GM21825 (cell line): Measurements from ENCODE around the gene RBL1.
"Not testable (repeated sequence)": the region's sequence is repeated elsewhere in the genome, so short reads cannot be mapped to it uniquely, and the experiment has no call there.

ENCODE experiments used
- ATAC-seq: cut with Tn5 transposase; IDR thresholded peaks from one replicate; pipeline ENCODE4 v1.9.1; 2021; ENCODE audit warnings: mild to moderate bottlenecking, moderate library complexity; ENCODE audit not compliant: unreplicated experiment

Gene RBL1

GRCh38 chr20:37075932-37076685 is 19.7 kb downstream of the RBL1 start:
- no peak for ATAC-seq

DNA sequence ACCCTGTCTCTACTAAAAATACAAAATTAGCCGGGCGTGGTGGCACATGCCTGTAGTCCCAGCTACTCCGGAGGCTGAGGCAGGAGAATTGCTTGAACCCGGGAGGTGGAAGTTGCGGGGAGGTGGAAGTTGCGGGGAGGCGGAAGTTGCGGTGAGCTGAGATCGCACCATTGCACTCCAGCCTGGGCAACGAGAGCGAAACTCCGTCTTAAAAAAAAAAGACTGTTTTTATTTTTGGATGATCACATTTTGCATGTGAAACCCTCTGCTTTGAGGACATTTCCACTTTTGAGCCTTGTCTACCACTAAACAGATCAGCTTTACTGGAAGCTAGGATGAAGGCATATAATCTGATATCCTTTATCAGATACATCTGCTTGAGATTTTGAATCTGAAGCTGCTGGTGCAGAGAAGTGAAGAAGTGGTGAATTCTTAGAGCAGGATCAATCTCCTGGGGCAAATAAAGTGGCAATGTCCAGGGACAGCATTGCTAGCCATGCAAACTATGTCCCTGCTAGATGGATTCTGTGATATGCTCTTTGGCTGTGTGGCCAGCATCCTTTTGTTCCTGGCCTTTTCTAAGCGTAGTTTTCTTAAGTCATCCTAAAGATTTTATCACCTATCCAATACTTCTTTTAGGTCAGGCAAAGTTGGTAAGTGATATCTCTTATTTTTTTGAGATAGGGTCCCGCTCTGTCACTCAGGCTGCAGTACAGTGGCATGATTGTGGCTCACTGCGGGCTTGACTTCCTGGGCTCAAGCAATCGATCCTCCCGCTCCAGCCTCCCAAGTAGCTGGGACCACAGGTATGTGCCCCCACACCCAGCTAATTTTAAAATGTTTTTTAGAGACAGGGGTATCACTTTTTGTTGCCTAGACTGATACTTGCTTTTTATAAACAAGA is 23.3 kb downstream of the RBL1 start:
- ATAC-seq, result no peak

DNA sequence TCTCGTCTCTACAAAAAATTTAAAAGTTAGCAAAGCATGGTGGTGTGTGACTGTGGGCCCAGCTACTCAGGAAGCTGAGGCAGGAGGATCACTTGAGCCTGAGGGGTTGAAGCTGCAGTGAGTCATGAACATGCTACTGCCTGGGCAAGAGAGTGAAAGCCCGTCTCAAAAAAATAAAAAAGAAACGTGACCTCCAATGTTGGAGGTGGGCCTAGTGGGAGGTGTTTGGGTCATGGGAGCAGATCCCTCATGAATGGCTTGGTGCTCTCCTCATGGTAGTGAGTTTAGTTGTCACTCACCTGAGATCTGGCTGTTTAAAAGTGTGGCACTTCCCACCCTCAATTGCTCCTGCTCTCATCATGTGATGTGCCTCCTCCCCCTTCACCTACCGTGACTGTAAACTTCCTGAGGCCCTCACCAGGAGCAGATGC is 24.3 kb downstream of the RBL1 start:
- no peak for ATAC-seq

- not testable (repeated sequence) for ATAC-seq
These were observed 26.2 kb downstream of the RBL1 start for GRCh38 chr20:37069563-37069962.

GRCh38 chr20:37066168-37066567 is 29.6 kb downstream of the RBL1 start:
- ATAC-seq, result no peak

DNA sequence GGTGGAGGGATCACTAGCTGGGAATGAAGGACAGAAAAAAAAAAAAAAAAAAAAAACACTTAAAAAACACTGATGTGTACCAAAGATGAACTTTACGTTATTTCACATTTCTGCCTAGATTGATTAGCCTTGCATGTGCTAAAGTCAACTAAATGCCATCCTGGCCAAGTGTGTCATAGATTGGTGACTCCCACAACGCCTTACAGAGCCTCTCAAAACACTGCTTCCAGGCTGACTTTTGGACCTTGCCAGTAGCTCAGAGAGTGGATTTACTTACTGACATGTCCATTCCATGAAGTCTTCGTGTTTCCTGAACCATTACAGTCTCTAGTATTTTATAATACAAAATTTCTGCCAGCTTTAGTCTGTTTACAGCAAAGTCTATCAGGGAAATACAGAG is 40.5 kb downstream of the RBL1 start:
- no peak for ATAC-seq

DNA sequence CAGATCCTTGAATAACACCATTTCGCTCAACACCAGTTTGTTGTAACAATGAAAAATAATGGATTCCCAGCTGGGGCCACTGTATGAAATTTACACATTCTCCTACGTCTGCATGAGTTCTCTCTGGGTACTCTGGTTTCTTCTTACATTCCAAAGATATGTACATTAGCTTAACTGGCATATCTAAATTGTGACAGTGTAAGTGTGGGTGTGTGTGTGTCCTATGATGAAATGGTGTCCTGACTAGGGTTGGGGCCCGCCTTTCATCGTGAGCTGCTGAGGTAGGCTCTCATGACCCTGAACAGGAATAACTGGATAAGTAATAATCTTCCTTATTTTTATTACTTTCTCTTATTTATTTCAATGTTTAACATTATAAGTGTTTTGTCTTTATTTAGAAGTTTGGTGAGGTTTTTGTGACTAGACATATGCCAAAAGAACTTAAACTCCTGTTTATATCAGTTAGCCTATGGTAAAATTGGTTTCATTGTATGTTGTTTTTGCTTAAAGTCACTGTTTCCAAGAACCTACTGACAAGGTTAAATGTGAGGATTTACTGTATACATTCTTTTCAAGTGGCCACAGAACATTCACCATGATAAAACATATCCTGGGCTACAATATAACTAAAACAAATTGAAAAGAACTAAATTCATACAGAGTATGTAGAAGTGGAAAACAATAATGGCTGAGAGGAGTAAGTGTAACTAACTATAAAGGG is 42.4 kb downstream of the RBL1 start:
- ATAC-seq, result no peak

DNA sequence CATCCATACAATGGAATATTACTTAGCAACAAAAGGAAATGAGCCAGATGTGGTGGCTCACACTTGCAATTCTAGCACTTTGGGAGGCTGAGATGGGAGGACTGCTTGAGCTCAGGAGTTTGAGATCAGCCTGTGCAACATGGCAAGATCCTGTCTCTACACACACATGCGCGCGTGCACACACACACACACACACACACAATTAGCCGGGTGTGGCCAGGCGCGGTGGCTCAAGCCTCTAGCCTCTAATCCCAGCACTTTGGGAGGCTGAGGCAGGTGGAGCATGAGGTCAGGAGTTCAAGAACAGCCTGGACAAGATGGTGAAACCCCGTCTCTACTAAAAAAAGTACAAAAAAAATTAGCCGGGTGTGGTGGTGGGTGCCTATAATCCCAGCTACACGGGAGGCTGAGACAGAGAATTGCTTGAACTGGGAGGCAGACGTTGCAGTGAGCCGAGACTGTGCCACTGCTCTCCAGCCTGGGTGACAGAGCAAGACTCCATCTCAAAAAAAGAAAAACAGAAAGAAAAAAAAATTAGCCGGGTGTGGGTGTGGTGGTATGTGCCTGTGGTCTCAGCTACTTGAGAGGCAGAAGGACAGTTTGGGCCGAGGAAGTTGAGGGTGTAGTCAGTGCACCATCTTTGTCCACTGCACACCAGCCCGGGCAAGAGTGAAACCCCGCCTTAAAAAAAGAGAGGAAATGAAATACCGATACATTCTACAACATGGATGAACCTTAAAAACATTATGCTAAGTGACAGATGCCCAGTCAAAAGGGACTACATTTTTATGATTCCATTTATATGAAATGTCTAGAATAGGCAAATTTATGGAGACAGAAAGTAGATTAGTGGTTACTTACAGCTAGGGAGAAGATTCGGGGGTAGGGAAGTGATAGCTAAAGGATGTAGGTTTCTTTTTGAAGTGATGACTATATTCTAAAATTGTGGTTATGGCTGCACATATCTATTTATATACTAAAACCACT is 52.5 kb downstream of the RBL1 start:
- peak; percentile 46 for ATAC-seq

- not testable (repeated sequence) for ATAC-seq
These were observed 56.4 kb downstream of the RBL1 start for GRCh38 chr20:37039366-37039765.

- no peak for ATAC-seq
These were observed 63.7 kb downstream of the RBL1 start for GRCh38 chr20:37032077-37032476.

DNA sequence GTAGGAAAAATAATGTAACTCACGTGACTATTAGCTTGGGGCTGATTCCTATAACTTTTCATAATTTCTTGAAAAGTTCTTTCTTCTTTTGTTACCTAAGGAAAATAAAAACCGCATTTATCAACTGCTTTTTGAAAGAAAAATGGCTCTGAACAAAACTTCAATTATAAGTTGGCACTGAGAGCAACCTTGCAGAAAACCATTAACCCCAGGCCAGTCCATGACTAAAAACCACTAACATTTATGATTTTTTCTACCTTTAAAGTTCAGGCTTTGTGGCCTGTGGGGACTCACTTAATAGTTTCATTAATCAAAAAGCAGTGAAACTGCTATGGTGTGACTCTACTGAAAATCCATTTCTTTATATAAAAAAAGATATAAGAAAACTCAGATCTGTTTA is 75.2 kb downstream of the RBL1 start:
- ATAC-seq, result no peak

GRCh38 chr20:37012631-37013030 is 83.2 kb downstream of the RBL1 start:
- ATAC-seq, result not testable (repeated sequence)

DNA sequence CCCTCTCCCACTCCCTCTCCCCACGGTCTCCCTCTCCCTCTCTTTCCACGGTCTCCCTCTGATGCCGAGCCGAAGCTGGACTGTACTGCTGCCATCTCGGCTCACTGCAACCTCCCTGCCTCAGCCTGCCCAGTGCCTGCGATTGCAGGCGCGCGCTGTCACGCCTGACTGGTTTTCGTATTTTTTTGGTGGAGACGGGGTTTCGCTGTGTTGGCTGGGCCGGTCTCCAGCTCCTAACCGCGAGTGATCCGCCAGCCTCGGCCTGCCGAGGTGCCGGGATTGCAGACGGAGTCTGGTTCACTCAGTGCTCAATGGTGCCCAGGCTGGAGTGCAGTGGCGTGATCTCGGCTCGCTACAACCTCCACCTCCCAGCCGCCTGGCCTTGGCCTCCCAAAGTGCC is 83.9 kb downstream of the RBL1 start:
- ATAC-seq, result not testable (repeated sequence)

DNA sequence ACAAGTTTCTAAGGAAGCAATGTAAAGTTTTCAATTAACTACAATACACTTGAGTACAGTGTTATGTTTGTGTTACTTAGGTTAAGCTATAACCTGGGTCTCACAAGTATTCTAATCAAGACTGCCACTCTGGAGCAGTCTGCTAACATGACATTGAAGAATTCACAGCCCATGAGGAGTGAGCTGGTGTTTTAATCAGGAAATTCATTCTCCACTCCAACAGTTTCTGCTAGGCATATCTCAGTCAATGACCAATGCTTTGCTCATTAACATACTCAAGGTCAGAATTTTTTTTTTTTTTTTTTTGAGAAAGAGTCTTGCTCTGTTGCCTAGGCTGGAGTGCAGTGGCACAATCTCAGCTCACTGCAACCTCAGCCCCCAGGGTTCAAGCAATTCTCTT is 84.7 kb downstream of the RBL1 start:
- no peak for ATAC-seq

GRCh38 chr20:37007898-37008649 is 87.7 kb downstream of the RBL1 start:
- ATAC-seq, result no peak

DNA sequence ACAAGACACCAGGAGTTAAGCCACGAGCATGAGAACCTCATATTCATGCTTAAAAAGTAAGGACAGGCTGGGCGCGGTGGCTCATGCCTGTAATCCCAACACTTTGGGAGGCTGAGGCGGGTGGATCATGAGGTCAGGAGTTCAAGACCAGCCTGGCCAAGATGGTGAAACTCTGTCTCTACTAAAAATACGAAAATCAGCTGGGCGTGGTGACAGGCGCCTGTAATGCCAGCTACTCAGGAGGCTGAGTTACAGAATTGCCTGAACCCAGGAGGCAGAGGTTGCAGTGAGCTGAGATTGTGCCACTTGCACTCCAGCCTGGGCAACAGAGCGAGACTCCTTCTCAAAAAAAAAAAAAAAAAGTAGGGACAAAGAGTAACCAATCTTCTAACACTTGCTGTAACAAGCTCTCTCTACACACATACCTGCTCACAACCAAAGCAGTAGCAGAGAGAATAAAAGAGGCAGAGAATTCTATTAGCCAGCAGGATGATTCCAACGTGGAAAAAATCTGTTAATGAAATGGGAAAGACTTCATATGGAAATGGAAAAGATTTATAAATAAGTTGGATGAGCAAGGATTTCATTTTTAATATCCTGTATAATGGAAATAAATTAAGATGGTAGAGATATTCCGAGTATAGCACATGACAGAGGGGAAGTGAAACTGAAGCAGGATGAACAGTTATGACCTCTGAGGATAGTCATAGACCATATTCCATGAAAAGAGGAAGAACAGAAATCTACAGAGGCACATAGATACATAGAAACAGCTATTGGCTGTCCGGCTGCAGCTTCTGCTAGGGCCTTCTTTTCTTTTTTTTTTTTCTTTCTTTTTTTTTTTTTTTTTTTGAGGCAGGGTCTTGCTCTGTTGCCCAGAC is 90.5 kb downstream of the RBL1 start:
- ATAC-seq, result not testable (repeated sequence)

DNA sequence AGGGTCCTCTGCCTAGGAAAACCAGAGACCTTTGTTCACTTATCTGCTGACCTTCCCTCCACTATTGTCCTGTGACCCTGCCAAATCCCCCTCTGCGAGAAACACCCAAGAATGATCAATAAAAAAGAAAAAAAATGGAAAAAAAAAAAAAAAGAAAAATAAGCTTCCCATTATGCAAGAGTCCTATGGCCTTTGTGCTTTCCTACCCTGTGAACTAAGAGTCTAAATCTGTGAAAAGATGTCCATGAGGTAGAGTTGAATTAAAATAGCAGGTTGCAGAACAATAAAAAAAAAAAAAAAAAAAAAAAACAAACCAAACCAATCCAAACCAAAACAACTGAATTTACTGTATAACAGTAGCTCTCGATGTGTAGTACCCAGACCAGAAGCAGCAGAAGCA is 94.2 kb downstream of the RBL1 start:
- not testable (repeated sequence) for ATAC-seq

GRCh38 chr20:37000171-37000570 is 95.6 kb downstream of the RBL1 start:
- ATAC-seq, result not testable (repeated sequence)
